ENCODE measurements around the gene CCNF.
"Not testable (repeated sequence)": the region's sequence is repeated elsewhere in the genome, so short reads cannot be mapped to it uniquely, and the experiment has no call there.

Gene CCNF

DNA sequence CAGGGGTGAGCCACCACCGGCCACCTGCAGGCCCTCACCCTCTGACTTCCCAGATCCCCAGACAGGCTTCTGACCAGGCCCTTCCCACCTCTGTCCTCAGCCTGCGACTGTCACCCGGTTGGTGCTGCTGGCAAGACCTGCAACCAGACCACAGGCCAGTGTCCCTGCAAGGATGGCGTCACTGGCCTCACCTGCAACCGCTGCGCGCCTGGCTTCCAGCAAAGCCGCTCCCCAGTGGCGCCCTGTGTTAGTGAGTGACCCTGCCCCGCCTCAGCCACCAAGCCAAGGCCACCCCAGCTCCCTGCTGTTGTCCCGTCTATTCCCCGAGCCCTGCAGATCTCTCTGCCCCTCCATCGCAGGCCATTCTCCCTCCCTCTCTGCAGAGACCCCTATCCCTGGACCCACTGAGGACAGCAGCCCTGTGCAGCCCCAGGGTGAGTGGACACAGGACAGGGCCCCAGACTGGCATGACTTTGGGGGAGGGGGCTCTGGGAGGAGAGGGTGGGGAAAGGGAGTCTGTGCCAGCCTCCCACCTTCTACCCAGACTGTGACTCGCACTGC, 43.7 kb downstream of the CCNF start:
- no peak for DNase-seq

GRCh38 chr16:2473446-2473926, 44.2 kb downstream of the CCNF start:
- DNase-seq: no peak

DNA sequence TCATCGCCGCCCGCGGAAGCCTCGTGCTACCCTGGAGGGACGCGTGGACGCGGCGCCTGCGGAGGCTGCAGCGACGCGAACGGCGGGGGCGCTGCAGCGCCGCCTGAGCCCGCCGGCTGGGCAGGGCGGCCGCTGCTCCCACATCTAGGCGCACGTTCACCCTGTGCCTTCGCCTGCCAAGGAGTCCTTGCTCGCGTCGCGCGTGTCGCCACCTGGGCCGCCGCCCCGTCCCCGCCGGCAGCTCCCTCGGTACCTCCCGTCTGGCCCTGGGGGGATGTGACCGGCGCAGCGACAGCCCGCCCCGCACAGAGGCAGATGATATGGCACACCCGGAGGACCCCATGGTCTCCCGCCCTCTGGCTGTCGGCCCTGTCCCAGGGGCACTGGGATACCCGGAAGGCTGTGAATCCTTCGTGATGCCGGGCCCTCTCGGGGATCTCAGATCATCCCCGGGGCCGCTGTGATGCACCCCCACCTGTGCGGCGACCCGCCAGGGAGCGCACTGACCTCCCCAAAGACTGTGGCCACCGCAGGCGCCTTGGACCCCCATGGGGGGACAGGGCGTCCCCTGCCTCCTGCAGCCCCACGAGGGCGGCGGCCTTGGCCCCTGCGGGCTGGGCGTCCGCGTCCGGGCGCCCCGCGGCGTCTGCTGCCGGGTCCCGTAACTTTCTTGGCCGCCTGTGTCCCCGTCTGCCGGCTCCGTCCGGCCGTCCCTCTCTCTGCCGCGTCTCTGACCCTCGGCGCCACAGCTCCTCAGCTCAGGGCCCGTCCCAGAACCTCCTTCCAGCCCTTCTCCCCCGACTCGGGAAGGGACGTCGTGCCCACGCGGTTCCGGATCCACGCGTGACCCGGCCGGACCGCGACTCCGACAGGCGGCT, 45.0 kb downstream of the CCNF start:
- no peak for DNase-seq

GRCh38 chr16:2474877-2475412, 45.7 kb downstream of the CCNF start, which contains the start of gene TBC1D24:
Gene TBC1D24, plus strand, starts transcription at chr16:2475127. Its CDS starts 21,022 bp downstream, at chr16:2496149.
- DNase-seq: peak in 1 of 2 experiments; percentile 71

GRCh38 chr16:2475413-2476344, 46.4 kb downstream of the CCNF start:
- no peak for DNase-seq

- DNase-seq: no peak
Measured at GRCh38 chr16:2476345-2476720, 47.1 kb downstream of the CCNF start.

GRCh38 chr16:2476741-2477140, 47.5 kb downstream of the CCNF start:
- DNase-seq: no peak

- no peak for DNase-seq
Measured at GRCh38 chr16:2477327-2477726, 48.1 kb downstream of the CCNF start.

DNA sequence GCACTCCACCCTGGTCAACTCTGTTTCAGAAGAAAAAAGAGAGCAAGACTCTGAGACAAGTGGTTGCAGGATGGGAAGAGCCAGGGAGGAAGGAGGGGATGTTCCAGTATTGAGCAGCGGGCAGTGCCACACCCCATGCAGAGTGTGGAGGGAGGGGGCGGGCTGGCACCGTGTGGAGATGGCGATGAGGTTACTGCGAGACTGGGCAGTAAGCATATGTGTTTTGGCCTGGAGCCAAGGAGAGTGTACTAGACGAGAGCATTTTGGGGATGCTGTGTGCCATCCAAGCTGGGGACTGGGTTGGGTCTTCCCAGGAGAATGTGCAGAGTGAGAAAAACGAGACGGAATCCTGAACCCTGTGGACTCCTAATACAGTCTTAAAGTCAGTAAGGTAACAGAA, 49.0 kb downstream of the CCNF start:
- no peak for DNase-seq

DNA sequence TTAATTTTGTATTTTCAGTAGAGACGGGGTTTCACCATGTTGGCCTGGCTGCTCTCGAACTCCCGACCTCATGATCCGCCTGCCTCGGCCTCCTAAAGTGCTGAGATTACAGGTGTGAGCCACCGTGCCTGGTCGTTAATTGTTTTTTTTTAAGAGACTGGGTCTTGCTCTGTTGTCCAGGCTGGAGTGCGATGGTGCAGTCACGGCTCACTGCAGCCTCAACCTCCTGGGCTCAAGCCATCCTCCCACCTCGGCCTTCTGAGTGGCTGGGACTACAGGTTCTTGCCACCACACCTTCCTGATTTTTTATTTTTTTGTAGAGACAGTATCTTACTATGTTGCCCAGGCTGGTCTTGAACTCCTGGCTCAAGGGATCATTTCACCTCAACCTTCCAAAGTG, 50.7 kb downstream of the CCNF start:
- DNase-seq: not testable (repeated sequence)

- DNase-seq: no peak
Measured at GRCh38 chr16:2480948-2481347, 51.7 kb downstream of the CCNF start.

DNA sequence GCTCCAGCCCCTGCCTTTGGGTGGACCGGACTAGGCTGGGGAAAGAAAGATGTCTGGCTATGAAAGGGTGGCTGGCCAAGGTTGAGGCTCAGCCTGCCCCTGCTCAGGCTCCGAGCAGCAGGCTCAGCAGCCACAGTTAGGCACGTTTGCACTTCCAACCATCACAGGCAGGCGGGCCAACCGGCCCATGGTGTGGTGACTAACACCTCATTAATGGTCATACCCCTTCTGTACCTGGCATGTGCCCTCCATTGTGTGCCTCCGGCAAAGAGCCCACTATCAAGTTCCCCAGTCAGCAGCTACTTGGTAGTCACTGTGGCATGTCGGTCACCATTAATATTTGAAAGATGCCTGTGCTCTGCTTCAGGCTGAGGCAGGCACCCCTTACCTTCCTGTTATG, 52.4 kb downstream of the CCNF start:
- no peak for DNase-seq

GRCh38 chr16:2482249-2482648, 53.0 kb downstream of the CCNF start:
- no peak for DNase-seq

DNA sequence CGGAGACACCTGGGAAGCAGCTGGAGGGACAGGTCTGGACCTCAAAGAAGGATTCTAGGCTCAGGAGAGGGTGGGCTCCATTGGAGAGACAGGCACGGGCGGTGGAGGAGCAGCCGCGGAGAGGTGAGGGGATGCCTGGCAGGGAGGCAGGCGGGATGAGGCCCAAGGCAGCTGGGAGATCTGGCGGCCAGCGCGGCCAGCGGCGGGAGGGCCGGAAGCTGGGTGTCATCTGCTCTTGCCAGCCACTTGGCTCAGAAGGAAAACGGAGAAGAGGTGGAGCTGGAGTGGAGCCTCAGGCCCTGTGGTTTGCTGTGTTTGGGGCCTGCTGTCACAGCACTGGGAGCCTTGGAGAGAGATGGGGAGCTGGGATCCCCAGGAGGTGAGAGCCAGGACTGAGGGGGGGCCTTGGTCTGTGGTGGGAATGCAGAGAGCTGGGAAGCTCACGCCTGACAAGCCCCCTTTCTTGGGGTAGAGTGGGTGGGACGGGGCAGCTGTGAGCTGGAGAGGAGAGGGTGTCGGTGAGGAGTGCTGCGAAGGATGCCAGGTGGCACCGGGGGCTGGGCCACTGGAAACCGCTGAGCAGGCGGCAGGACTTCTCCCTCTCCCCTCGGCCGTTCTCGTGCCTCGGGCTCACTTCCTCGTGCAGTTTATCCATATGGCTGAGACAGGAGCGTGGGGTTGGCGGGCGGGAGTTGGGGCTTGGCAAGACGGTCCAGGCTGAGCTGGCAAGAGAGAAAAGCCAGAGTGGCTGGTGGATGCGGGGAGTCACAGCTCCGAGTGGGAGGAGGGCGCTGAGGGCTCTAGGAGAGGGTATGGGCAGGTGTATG, 53.7 kb downstream of the CCNF start:
- DNase-seq: peak in 1 of 2 experiments; percentile 45

DNA sequence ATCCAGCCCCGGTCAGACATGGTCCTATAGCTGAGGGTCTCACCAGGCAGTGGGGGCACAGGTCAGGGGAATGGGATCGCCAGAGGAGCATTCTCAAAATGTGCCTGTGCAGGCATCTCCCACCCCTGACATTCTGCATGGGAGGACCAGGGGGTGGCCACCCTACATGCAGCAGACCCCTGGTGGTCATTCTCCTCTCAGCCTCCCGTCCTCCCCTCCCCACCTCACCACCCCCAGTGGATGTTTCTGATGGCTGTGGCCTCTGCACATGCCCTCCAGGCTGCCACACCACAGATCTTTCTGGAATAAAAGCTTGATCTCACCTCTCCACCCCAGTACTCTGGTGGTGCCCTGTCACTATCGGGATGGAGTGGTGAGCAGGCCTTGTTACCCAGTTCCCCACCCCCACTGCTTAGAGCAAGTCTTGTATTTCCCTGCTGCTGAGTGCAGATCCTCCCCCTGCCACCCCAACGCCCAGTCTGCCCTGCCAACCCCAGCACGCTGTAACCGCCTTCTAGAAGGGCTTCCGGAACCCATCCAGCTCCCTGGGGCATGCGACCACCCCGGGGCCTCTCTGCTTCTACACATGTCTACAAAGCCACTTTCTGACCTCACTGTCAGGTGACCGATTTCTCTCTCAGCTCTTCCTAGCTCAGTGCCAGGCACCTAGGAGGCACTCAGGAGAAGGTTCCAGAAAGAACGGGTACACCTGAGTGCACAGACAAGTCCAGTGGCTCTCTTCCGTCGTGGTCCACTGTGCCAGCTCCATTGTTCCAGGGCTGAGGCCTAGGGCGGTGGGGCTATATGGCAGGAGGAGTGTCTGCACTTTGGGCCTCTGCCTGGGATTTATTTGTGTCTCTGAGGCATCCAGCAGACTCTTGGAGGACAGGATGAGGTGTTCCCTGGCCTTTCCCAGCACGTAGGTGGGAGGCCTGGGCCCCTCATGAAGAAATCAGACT, 55.0 kb downstream of the CCNF start:
- DNase-seq: no peak

DNA sequence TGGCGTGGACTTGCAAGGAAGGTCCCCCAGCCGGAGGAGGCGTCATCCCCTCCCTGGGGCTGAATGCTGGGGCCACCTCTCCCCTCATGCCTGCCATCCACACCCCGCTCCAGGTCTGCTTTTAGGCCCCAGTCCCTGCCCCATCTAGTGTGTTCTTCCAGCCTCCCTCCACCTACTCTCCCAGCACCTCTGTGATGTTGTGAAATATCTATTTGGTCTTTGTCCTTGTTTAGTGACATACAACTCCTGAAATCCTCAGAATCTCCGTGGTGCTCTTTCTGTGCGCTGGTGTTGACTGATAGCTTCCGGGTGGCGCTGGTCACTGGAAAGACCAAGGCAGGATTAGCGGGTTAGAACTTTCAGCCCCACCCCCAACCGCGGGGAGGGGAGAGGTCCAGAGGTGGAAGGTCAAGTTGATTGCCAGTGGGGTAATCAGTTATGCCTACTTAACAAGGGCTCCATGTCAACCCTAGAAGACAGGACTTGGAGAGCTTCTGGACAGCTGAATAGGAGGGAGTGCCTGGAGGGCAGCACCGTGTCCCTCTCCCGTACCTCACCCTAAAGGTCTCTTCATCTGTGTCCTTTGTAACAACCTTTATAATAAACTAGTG, 55.8 kb downstream of the CCNF start:
- no peak for DNase-seq

DNA sequence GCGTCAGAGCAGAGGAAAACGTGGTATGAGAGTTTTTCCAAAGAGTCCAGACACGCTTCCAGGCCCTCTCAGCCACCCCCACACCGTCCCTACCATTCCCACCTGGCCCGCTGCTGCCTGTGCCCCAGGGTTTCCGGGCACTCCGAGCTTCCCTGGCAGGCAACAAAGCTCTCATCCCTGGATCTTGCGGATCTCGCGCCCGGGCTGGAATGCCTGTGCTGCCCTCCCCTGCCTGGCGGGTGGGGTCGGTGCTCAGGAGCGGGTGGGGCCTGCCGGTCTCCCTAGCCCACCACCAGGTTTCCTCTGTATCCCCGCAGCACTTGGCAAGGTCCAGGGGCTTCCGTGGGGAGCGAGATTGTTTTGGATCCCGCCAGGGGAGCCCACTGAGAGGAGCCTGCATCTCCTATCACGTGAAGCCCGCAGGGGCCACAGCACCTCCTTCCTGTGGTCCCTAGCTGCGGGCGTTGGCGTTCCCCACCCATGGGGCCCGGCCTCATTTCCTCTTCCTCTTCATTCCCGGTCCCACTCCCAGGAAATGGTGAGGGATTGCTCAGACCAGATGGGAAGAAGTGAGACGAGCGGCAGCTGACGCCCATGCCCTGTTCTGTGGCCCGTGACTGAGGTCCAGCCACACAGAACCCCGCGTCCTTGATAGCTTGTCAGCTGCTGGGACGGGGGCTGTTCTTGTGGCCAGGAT, 56.7 kb downstream of the CCNF start:
- DNase-seq: no peak

DNA sequence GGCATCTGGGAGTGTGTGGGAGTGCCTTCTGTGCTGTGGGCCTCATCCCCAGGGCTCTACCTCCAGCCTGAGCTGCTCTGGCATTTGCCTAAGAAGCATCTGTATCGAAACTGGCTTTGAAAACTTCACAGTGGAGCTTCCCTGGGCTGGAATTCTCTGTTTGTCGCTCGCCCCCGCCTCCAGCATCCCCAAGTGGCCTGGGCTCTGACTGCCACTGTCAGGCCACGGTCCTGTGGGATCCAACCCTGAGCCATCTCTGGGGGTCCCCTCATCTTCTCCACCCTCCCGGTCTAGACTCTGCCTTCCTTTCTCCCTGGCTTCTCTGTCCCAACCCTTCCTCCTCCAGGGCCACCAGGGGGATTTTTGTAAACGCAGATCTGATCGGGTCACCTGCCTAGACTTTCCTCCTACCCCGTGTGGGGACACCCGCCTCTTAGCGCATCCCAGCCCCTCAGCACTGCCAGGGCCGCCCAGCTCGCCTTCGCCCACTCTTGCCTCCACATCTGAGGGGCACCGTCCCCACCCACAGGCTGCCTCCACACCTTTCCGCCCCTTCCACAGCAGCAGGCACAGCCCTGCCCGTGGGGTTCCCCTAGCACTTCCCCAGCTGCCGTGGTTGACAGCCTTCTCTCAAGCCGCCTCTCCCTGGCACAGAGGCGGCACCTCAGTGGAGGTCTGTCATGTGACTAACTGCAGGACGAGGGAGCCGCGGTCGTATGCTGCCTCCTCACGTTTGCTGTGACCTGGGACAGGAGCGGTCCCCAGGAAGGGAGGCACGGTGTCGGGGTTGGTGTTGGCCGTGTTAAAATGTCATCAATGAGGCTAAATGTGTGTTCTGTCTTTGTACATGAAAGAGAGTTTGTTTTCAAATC, 57.6 kb downstream of the CCNF start:
- DNase-seq: peak in 1 of 2 experiments; percentile 59

DNA sequence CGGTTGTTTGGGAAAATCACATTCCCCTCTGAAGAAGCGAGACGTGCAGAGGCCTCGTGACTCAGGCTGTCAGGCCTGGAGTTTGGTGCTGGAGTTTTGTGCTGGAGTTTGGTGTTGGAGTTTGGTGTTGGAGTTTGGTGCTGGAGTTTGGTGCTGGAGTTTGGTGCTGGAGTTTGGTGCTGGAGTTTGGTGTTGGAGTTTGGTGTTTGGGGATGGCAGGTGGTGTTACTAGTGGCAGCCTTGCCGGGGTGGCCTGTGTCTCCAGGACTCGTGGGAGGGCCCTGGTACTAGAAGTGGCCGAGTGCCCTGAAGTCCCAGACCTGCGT, 58.2 kb downstream of the CCNF start:
- DNase-seq: no peak
